ENCODE results near the gene CDC42BPG. TPM values are rescaled to one million over a fixed set of nuclear protein-coding genes. Genes with fewer than 3 reads are reported as not detected.

The CDC42BPG gene
- total and polyA plus RNA-seq, 9 of the 15 experiments (the other 6 are each of a cell fraction or from before 2014, with no cell fraction given): 0.04 to 8.8 (median 2.1) TPM

GRCh38 chr11:64778473-64779298, 65.8 kb downstream of the CDC42BPG start, which contains the start of gene SF1 (continued):
- TF ChIP-seq CREM (IDR thresholded peaks at IDR 0.05; ENCODE audit: low read depth) (peak; percentile 86), RBM25 (IDR thresholded peaks at IDR 0.05; ENCODE audit: low read depth, low read length, severe bottlenecking) (peak; percentile 78), NFRKB (IDR thresholded peaks at IDR 0.05; ENCODE audit: low read depth) (peak; percentile 44; the same call in 1 of the 2 replicates), SMAD1 (IDR thresholded peaks at IDR 0.05; ENCODE audit: low read depth, low read length, partially characterized antibody) (peak; percentile 23), TAF1 (IDR thresholded peaks at IDR 0.05; ENCODE audit: control insufficient read depth, extremely low read depth, insufficient read depth, low read length, severe bottlenecking) (peak; percentile 81), ZNF644 (tag; IDR thresholded peaks at IDR 0.05; ENCODE audit: low read depth) (no peak), NEUROD1 (IDR thresholded peaks at IDR 0.05; ENCODE audit: borderline replicate concordance, low read depth, low read length, partially characterized antibody) (peak; percentile 76), ETV1 (tag; conservative IDR thresholded peaks at IDR 0.05; ENCODE audit: low read depth) (0 out of 2 replicates have a peak, but pooled peaks have one; percentile 9), KLF1 (tag; IDR thresholded peaks at IDR 0.05) (0 out of 2 replicates have a peak, but pooled peaks have one; percentile 24), KDM5B (IDR thresholded peaks at IDR 0.05; ENCODE audit: insufficient replicate concordance, low read depth, low read length) (peak; percentile 80), ATF3 (IDR thresholded peaks at IDR 0.05) (peak; percentile 89), ATF3 (CRISPR knock-in tag; conservative IDR thresholded peaks at IDR 0.05) (0 out of 2 replicates have a peak, but pooled peaks have one; percentile 25), MITF (IDR thresholded peaks at IDR 0.05) (no peak), BRD9 (IDR thresholded peaks at IDR 0.05; ENCODE audit: low read depth, partially characterized antibody) (peak; percentile 100), KLF10 (CRISPR knock-in tag; IDR thresholded peaks at IDR 0.05) (no peak), HCFC1 (IDR thresholded peaks at IDR 0.05; ENCODE audit: low read depth, low read length) (peak; percentile 79), NRF1 (conservative IDR thresholded peaks at IDR 0.05 in 1 of 2, IDR thresholded peaks at IDR 0.05 in 1 of 2) (peak; percentile 95 to 96), SIX5 (IDR thresholded peaks at IDR 0.05; ENCODE audit: borderline replicate concordance in 1 of 2, insufficient read depth in 1 of 2, low read depth in 1 of 2, low read length in 2 of 2) (peak; percentile 21 to 27; a peak in 1 of 4 replicates), SMARCE1 (IDR thresholded peaks at IDR 0.05) (no peak), RCOR1 (IDR thresholded peaks at IDR 0.05; ENCODE audit: borderline replicate concordance in 1 of 2, low read depth in 2 of 2, low read length in 2 of 2) (peak; percentile 78 to 97), RBFOX2 (IDR thresholded peaks at IDR 0.05; ENCODE audit: low read depth, low read length) (peak; percentile 92), ZNF277 (CRISPR knock-in tag; IDR thresholded peaks at IDR 0.05; ENCODE audit: borderline replicate concordance) (no peak), FOXK2 (conservative IDR thresholded peaks at IDR 0.05 in 1 of 2, IDR thresholded peaks at IDR 0.05 in 1 of 2; ENCODE audit: low read depth in 2 of 2) (0 out of 4 replicates have a peak, but pooled peaks of 1 of the 2 experiments have one; percentile 39), TBL1XR1 (IDR thresholded peaks at IDR 0.05; ENCODE audit: low read length in 2 of 2) (0 out of 4 replicates have a peak, but pooled peaks of 1 of the 2 experiments have one; percentile 30)

Measured in K562 (cell line).